Loucy (cell line): ENCODE measurements around the gene CYTH4.

Source experiments
- EZH2phosphoT487 ChIP-seq: fragments of 200-600 bp; IDR thresholded peaks from 2 replicates; pipeline ENCODE4 v1.6.1; 2018; ENCODE audit warnings: antibody characterized with exemption, mild to moderate bottlenecking, moderate library complexity, borderline replicate concordance
- TF ChIP-seq, protein P1 (sequence below): fragments of 200-600 bp; sonication (generic); conservative IDR thresholded peaks from 2 replicates; pipeline ENCODE4 v1.5.1; 2014; ENCODE audit warnings: mild to moderate bottlenecking, antibody characterized with exemption, low read length

DNA sequence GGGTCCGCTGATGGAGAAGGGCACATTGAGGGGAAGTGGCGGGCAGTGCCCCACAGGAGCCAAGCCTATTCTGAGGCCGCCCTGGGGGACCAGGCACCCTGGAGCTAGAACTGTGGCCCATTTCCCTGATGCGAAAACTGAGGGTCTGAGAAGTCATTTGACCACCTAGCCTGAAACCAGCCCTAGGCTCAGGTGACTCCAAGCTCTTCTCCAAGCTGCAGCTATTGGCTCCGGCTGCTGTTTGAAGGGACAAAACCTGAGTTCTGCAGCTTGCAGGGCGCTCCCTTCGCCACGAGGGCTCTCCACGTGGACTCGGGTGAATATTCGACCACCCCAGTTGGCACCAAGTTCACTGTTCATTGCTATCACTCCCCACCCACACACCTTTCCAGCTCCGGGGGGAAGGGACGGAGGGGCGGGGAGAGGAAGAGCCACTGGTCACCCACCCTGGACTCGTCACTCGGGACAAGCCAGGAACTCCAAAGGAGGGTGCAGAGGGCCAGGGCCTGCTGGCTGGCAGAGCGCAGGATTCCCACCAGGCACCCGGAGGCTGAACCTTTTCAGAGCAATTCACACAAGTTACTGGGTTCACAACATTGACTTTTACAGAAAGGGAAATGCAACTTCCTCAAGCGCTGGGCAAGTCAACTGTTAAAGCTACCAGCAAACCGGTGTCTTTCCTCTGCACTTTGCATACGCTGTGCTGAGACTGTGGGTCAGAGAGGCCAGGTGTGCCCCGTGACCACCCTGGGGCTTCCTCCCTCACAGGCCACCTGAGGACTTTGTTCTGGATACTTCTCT, 37.2 kb upstream of the CYTH4 start:
- no peak for TF ChIP-seq EZH2phosphoT487
- TF ChIP-seq, protein P1, sequence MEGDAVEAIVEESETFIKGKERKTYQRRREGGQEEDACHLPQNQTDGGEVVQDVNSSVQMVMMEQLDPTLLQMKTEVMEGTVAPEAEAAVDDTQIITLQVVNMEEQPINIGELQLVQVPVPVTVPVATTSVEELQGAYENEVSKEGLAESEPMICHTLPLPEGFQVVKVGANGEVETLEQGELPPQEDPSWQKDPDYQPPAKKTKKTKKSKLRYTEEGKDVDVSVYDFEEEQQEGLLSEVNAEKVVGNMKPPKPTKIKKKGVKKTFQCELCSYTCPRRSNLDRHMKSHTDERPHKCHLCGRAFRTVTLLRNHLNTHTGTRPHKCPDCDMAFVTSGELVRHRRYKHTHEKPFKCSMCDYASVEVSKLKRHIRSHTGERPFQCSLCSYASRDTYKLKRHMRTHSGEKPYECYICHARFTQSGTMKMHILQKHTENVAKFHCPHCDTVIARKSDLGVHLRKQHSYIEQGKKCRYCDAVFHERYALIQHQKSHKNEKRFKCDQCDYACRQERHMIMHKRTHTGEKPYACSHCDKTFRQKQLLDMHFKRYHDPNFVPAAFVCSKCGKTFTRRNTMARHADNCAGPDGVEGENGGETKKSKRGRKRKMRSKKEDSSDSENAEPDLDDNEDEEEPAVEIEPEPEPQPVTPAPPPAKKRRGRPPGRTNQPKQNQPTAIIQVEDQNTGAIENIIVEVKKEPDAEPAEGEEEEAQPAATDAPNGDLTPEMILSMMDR = no peak
